ENCODE results near the gene MSI2.

DNA sequence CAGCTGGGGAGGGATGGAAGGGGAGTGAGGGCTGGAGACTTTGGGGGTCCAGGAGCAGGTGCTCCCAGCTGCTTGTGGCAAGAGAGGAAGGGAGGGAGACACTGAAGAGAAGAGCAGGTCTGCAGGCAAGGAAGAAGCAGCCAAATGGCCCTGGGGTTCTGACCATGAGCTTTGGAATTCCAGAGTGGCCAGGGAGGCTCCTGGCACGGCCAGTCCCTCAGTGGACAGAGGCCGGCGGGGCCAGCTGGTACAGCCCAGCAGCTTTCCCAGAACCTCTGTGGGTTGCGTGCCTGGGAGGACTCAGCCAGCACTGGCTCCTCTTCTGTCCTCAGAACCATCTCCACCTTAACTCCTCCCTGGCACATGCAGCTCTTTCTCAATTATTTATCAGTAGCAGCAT lies 233.0 kb downstream of the MSI2 start:
- TF ChIP-seq, protein P1, sequence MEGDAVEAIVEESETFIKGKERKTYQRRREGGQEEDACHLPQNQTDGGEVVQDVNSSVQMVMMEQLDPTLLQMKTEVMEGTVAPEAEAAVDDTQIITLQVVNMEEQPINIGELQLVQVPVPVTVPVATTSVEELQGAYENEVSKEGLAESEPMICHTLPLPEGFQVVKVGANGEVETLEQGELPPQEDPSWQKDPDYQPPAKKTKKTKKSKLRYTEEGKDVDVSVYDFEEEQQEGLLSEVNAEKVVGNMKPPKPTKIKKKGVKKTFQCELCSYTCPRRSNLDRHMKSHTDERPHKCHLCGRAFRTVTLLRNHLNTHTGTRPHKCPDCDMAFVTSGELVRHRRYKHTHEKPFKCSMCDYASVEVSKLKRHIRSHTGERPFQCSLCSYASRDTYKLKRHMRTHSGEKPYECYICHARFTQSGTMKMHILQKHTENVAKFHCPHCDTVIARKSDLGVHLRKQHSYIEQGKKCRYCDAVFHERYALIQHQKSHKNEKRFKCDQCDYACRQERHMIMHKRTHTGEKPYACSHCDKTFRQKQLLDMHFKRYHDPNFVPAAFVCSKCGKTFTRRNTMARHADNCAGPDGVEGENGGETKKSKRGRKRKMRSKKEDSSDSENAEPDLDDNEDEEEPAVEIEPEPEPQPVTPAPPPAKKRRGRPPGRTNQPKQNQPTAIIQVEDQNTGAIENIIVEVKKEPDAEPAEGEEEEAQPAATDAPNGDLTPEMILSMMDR (conservative IDR thresholded peaks at IDR 0.05; ENCODE audit: low read depth in 2 of 2): no peak
- TF ChIP-seq EZH2phosphoT487 (IDR thresholded peaks at IDR 0.05; ENCODE audit: unreplicated experiment) (no peak), POLR2AphosphoS5 (IDR thresholded peaks at IDR 0.05; ENCODE audit: low read depth) (no peak), EZH2 (IDR thresholded peaks at IDR 0.05; ENCODE audit: low read depth, unreplicated experiment) (no peak), JUNB (IDR thresholded peaks at IDR 0.05; ENCODE audit: unreplicated experiment) (no peak), ZNF114 (CRISPR knock-in tag; IDR thresholded peaks at IDR 0.05) (no peak), CREB1 (CRISPR knock-in tag; IDR thresholded peaks at IDR 0.05; ENCODE audit: low read depth) (no peak), ZNF331 (CRISPR knock-in tag; IDR thresholded peaks at IDR 0.05; ENCODE audit: low read depth) (no peak)
- TF ChIP-seq, protein P2, sequence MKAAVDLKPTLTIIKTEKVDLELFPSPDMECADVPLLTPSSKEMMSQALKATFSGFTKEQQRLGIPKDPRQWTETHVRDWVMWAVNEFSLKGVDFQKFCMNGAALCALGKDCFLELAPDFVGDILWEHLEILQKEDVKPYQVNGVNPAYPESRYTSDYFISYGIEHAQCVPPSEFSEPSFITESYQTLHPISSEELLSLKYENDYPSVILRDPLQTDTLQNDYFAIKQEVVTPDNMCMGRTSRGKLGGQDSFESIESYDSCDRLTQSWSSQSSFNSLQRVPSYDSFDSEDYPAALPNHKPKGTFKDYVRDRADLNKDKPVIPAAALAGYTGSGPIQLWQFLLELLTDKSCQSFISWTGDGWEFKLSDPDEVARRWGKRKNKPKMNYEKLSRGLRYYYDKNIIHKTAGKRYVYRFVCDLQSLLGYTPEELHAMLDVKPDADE (IDR thresholded peaks at IDR 0.05): no peak
- TF ChIP-seq, protein P3, sequence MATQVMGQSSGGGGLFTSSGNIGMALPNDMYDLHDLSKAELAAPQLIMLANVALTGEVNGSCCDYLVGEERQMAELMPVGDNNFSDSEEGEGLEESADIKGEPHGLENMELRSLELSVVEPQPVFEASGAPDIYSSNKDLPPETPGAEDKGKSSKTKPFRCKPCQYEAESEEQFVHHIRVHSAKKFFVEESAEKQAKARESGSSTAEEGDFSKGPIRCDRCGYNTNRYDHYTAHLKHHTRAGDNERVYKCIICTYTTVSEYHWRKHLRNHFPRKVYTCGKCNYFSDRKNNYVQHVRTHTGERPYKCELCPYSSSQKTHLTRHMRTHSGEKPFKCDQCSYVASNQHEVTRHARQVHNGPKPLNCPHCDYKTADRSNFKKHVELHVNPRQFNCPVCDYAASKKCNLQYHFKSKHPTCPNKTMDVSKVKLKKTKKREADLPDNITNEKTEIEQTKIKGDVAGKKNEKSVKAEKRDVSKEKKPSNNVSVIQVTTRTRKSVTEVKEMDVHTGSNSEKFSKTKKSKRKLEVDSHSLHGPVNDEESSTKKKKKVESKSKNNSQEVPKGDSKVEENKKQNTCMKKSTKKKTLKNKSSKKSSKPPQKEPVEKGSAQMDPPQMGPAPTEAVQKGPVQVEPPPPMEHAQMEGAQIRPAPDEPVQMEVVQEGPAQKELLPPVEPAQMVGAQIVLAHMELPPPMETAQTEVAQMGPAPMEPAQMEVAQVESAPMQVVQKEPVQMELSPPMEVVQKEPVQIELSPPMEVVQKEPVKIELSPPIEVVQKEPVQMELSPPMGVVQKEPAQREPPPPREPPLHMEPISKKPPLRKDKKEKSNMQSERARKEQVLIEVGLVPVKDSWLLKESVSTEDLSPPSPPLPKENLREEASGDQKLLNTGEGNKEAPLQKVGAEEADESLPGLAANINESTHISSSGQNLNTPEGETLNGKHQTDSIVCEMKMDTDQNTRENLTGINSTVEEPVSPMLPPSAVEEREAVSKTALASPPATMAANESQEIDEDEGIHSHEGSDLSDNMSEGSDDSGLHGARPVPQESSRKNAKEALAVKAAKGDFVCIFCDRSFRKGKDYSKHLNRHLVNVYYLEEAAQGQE (IDR thresholded peaks at IDR 0.05; ENCODE audit: unreplicated experiment): no peak

Measured in GM23338 (cell line).